Hippocampal formation (tissue), 2 donors: ENCODE data around the gene PTOV1.
A peak's percentile ranks its signal among the peaks of the same experiment; 100 is the strongest.

Experiments used
- DNase-seq, 2 donors: peaks; one replicate each; lab custom pipeline; 2025; lab: John Stamatoyannopoulos, UW

The PTOV1 gene

DNA sequence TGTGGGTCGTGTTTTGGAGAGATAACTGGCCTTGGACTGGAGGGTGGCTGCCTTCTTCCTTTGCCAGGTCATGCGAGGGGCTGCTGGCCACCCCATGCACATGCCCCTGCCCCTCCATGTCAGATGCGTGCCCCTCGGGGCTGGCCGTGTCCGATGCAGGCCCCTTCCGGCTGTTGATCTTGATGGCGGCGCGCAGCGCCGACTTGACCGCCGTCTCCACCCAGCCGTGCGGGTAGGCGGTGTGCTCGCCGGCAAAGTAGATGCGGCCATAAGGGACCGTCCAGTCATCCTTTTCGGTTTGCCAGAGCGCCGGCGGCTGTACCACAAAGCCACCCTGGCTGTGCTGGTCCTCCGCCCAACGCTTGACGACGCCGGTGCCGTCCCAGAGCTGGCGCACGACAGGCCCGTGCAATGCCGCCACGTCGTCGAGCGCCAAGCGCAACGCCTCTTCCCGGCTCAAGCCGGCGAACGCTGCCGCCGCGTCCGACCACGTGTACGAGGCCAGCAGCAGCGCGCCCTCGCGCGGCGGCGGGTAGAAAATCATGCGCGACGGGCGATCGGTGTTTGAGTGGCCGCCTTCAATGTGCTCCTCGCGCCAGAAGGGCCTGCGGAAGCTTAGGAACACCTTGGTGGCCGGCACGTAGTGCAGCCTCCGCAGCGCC, 38.9 kb downstream of the PTOV1 start:
- DNase-seq: peak in 1 of 2 donors; percentile 28

GRCh38 chr19:49890349-49891311, 39.7 kb downstream of the PTOV1 start:
- DNase-seq: no peak

DNA sequence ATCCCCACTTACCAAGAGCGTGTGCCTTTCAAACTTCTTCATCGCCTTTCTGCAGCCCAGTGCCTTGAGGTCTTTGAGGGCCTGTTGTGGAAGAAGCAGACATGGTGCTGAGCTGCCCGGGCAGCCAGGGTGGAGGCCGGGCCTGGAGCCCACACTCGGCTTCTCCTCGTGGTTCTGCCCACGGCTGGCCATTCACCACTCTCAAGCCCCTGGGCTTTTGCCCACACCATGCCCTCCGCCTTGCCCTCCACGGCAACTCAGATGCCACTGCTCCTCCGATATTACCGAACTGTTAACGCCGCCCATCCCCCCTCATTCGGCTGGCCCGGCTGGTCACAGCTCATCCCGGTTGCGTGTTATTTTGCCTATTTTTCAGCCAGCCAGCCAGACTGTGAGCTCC, 40.4 kb downstream of the PTOV1 start:
- no peak for DNase-seq

GRCh38 chr19:49892716-49893115, 41.8 kb downstream of the PTOV1 start:
- no peak for DNase-seq

DNA sequence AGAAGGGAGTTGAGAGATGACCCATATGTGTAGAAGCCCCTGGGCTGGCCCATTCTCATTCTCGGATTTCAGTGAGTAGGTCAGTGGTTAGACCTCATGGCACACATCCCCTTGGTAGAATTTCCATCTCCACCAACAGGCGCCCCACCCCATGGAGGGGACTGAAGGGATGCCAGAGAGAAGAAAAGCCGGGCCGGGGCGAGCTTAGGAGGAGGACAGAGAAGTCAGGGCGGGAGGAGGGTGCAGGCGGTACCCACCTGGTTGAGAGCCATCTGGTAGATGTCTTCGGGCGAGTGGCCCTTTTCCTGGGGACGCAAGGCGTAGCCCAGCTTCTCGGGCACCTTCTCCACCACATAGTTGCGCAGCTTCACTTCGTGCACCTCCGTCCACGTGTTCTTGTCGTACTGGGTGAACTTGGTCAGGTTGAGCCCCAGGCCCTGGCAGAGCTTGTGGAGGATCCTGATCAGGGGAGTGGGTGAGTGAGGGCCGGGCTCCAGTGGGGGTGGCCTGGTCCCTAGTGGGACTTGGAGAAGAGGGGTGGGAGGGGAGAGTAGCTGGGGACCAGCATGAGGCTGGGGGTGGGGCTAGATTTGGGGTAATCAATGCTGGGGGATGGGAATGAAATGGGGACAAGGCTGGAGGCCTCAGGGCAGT, 43.2 kb downstream of the PTOV1 start:
- no peak for DNase-seq

GRCh38 chr19:49894879-49895565, 44.1 kb downstream of the PTOV1 start:
- no peak for DNase-seq

GRCh38 chr19:49895566-49896297, 44.8 kb downstream of the PTOV1 start:
- no peak for DNase-seq

DNA sequence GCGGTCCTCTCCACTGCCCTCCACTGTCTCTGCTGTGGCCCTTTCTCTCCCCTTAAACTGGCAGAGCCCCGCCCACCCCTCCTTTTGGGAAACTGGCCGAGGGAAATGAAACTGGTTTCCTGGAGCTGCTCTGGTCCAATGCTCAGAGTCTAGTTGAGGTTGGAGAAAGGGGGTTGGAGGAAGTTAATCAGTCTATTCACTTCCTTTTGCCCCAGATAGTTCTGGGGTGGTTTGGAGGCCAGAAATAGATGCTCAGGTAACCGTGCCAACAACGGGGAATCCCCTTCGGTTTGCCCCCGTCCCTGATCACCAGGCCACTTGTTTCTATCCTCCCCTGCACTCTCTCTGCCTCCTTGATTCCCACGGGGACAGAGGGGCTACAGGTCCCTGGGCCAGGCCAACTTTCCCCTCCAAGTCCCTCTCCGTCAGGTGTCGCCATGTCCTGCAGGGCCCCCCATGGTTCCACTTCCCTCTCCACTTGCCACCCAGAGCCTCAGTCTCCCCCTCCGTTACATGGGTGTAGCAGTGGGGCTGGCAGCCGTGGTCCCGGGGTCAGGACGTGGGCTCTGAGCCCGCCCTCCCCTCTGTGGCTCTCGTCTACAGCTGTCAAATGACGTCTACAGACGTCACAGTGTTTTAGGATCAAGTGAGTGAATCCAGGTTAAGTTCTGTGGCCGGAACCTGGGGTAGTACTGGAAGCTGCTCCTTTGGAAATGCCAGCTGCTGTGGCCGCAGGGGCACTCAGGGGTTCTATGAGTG, 46.1 kb downstream of the PTOV1 start, which contains the start of gene IL4I1:
TSS of gene IL4I1 (minus strand) at position 25 of the 759 bp plus-strand sequence. CDS start 727 bp downstream, outside the sequence.
- no peak for DNase-seq

DNA sequence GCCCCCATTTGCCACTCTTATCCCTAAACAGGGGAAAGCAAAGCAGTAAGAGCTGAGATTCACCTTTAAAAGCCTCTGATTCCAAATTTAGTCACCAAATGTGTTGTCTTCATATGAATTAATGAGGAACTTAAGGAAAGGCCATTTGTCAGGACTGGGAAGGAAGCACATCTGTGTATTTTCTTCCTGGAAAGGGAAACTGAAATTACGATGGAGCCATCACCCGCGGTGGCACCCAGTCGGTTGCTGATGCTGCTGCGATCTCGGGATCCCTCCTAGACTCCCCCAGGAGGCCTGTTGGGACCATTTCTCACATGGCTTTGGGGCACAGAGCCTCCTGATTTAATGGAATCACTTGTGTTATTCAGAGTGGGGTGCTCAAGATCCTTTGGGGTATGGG, 53.2 kb downstream of the PTOV1 start:
- DNase-seq: no peak

- DNase-seq: peak in 1 of 2 donors; percentile 37
These were observed 56.1 kb downstream of the PTOV1 start for GRCh38 chr19:49906879-49907564.

DNA sequence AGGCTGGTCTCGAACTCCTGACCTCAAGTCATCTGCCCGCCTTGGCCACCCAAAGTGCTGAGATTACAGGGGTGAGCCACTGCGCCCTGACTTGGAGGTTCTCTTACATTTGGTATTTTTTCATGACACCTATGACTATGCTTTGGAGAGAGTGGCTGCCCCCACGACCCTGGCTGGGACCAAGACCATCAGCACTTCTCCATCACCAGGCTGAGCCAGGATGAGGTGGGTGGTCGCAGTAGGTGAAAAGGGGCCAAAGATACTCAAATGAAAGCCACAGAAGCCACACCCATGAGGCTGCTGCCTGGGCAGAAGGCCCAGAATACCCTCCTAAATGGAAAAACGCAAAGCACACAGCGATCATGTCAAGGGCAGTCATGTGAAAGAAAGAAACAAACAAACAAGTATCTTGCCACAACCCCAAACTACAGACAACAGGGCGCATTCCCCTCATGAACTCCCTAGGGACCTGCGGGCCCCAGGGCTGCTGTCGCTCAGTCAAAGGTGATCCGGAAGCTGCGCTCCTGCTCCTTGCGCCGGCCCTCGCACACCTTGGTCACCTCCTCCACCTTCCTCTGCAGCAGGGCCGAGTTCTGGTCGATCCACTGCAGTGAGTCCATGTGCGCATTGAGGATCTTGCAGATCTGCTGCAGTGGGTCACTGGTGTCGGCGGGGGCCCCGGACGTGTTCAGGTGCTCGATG, 56.9 kb downstream of the PTOV1 start:
- no peak for DNase-seq

DNA sequence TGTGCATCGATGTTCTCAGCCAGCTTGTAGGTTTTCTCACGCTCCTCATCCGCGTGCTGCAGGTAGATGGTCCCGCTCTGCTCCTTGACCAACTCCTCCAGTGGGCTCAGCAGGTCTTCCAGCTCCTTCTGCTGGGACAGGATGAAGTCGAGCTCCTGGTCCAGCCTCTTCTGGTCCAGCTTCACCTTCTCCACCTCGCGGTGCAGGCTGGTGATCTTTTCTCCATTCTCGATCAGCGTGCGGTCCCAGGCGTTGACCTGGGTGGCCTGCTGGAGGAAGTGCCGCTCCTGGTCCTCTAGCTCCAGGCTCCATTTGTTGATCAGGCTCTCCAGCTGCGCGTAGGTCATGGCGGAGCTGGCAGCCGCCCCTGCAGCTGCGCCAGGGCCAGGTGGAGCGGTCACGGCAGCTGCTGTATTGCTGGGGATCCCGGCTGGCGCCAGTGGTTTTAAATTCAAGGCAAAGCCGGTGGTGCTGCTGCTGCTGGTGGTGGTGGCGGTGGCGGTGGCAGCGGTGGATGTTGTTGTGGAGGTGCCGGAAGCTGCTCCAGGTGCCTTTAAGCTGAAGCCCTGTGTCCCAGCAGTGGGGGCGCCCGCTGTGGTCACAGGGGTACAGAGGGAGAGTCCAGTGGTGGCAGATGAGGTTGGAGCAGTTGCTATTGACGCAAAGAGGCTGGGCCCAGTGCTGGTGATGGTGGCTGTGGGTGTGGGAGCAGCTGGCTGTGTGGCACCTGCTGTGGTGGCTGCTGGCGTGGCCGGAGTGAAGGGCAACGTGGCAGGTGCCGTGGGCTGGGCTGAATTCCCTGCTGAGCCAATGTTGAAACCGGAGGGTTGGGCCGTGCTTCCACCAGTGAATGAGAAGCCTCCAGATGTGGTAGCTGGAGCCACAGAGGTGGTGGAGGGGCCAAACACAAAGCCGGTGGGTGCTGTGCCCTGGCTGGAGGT, 57.8 kb downstream of the PTOV1 start:
- DNase-seq: no peak

GRCh38 chr19:49910179-49910578, 59.2 kb downstream of the PTOV1 start:
- no peak for DNase-seq
